HG02623 (cell line): ENCODE measurements around the gene C2CD4D.

Source experiments
- ATAC-seq: cut with Tn5 transposase; IDR thresholded peaks from one replicate; pipeline ENCODE4 v1.9.1; 2021; ENCODE audit warnings: moderate library complexity; ENCODE audit not compliant: unreplicated experiment

Gene C2CD4D

GRCh38 chr1:151790940-151791651 is 48.5 kb downstream of the C2CD4D start:
- peak; percentile 10 for ATAC-seq

GRCh38 chr1:151790071-151790939 is 49.3 kb downstream of the C2CD4D start, which contains the start of gene TDRKH:
Gene TDRKH (minus strand): TSS chr1:151790500. CDS start chr1:151783022, 7,478 bp downstream.
- ATAC-seq, result peak; percentile 91
